ENCODE results near the gene CLC.

- TF ChIP-seq CTCF (IDR thresholded peaks at IDR 0.05; ENCODE audit: low read depth, low read length, poor library complexity, severe bottlenecking) (no peak), EZH2phosphoT487 (IDR thresholded peaks at IDR 0.05; ENCODE audit: borderline replicate concordance, low read length) (no peak)
Observed at GRCh38 chr19:39701291-39701690, 36.5 kb downstream of the CLC start.
